AG10803 (cell line): Measurements from ENCODE around the gene GGCX.

Experiments used
- DNase-seq: peaks from one replicate; pipeline ENCODE4 v3.0.0; 2010; ENCODE audit warnings: low read depth
- H3K4me3 ChIP-seq: 2 replicates; pipeline ENCODE4 v1.5.1; 2011; ENCODE audit warnings: mild to moderate bottlenecking, low read length, control low read depth
- CTCF ChIP-seq: conservative IDR thresholded peaks from 2 replicates; pipeline ENCODE4 v1.5.1; 2011; ENCODE audit warnings: mild to moderate bottlenecking, low read length, control low read depth, inconsistent platforms

The GGCX gene

DNA sequence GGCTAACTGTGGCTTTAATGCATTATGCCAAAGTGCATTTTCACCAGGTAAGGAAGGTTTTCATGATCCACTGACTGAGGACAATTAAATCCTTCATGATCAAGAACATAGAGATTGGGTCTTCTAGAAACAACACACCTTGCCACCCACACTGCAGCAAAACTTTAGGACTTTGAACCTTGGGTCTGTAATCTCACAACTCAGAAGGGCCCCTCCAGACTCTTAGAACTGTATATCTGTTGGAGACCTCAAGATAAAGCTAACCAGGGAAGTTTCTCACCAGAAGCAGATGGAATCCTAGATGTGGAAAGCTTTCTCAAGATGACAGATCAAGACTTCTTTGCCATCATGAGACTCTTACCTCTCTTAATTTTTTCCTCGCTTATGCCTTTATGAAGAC lies 64.9 kb downstream of the GGCX start:
- TF ChIP-seq CTCF, result no peak
- no peak overlapping the region for H3K4me3 ChIP-seq
- no peak for DNase-seq
